ENCODE data around the gene MFSD8.
A peak's percentile ranks its signal among the peaks of the same experiment; 100 is the strongest.
"Not testable (repeated sequence)": the region's sequence is repeated elsewhere in the genome, so short reads cannot be mapped to it uniquely, and the experiment has no call there.

MFSD8 gene

GRCh38 chr4:127905029-127905428 is 59.9 kb downstream of the MFSD8 start:
- ATAC-seq (replicated peaks) (no peak), DNase-seq (no peak)
- Mint-ChIP-seq H3K4me1 (no peaks in the 10 kb centered on the region), H3K4me3 (no peak overlapping the region), H3K36me3 (peaks cover 0 to 15% of the 10 kb centered on the region in 2 donors), H3K27me3 (no peaks in the 10 kb centered on the region), H3K9me3 (peaks cover 5 to 9% of the 10 kb centered on the region in 2 donors), H3K27ac (no peak overlapping the region)

GRCh38 chr4:127899682-127900081 is 65.3 kb downstream of the MFSD8 start:
- ATAC-seq (replicated peaks); H3K4me1 Mint-ChIP-seq; H3K27me3 Mint-ChIP-seq; H3K4me3 Mint-ChIP-seq; H3K9me3 Mint-ChIP-seq; DNase-seq; H3K27ac Mint-ChIP-seq: not testable (repeated sequence)
- peaks cover 8 to 25% of the 10 kb centered on the region in 2 donors for H3K36me3 Mint-ChIP-seq

GRCh38 chr4:127896528-127896927 is 68.4 kb downstream of the MFSD8 start:
- Mint-ChIP-seq H3K27me3 (no peaks in the 10 kb centered on the region), H3K27ac (no peak overlapping the region), H3K36me3 (peaks cover 10 to 25% of the 10 kb centered on the region in 2 donors), H3K4me1 (no peaks in the 10 kb centered on the region), H3K4me3 (no peak overlapping the region), H3K9me3 (no peaks in the 10 kb centered on the region)
- DNase-seq (no peak), ATAC-seq (replicated peaks) (no peak)

GRCh38 chr4:127896069-127896468 is 68.9 kb downstream of the MFSD8 start:
- ATAC-seq (replicated peaks) (no peak), DNase-seq (no peak)
- no peaks in the 10 kb centered on the region for H3K4me1 Mint-ChIP-seq
- no peaks in the 10 kb centered on the region for H3K9me3 Mint-ChIP-seq
- no peak overlapping the region for H3K4me3 Mint-ChIP-seq
- H3K27ac Mint-ChIP-seq: no peak overlapping the region
- H3K27me3 Mint-ChIP-seq: no peaks in the 10 kb centered on the region
- H3K36me3 Mint-ChIP-seq: peaks cover 10 to 25% of the 10 kb centered on the region in 2 donors

GRCh38 chr4:127889903-127890302 is 75.1 kb downstream of the MFSD8 start:
- no peaks in the 10 kb centered on the region for H3K27me3 Mint-ChIP-seq
- no peaks in the 10 kb centered on the region for H3K9me3 Mint-ChIP-seq
- ATAC-seq (replicated peaks) (no peak), DNase-seq (no peak)
- no peaks in the 10 kb centered on the region for H3K4me1 Mint-ChIP-seq
- H3K27ac Mint-ChIP-seq: no peak overlapping the region
- peaks cover 16 to 25% of the 10 kb centered on the region in 2 donors for H3K36me3 Mint-ChIP-seq
- no peak overlapping the region for H3K4me3 Mint-ChIP-seq

GRCh38 chr4:127888559-127888958 is 76.4 kb downstream of the MFSD8 start:
- DNase-seq: no peak
- Mint-ChIP-seq H3K9me3 (no peaks in the 10 kb centered on the region), H3K4me3 (no peak overlapping the region), H3K36me3 (peaks cover 16 to 17% of the 10 kb centered on the region in 2 donors), H3K4me1 (no peaks in the 10 kb centered on the region), H3K27ac (no peak overlapping the region), H3K27me3 (no peaks in the 10 kb centered on the region)
- no peak for ATAC-seq (replicated peaks)

- Mint-ChIP-seq H3K36me3 (peaks cover 12% of the 10 kb centered on the region in 2 donors), H3K9me3 (no peaks in the 10 kb centered on the region)
These were observed 83.5 kb downstream of the MFSD8 start for GRCh38 chr4:127881563-127881864.

GRCh38 chr4:127880763-127881562 is 84.0 kb downstream of the MFSD8 start, which contains the start of gene PLK4:
Gene PLK4 (plus strand): TSS chr4:127880893. CDS start chr4:127881135, 242 bp downstream.
- peak within 1 kb of the TSS; percentile 92 to 97 for H3K4me3 Mint-ChIP-seq
- H3K36me3 Mint-ChIP-seq: peaks cover 7 to 8% of the 10 kb centered on the region in 2 donors
- DNase-seq (peak; percentile 98), ATAC-seq (replicated peaks) (peak; percentile 97 to 98)
- no peaks in the 10 kb centered on the region for H3K27me3 Mint-ChIP-seq
- no peaks in the 10 kb centered on the region for H3K9me3 Mint-ChIP-seq
- H3K27ac Mint-ChIP-seq: peak within 1 kb of the TSS; percentile 98
- peaks cover 5 to 15% of the 10 kb centered on the region in 2 donors for H3K4me1 Mint-ChIP-seq

More at GRCh38 chr4:127881563-127881864, 83.5 kb downstream of the MFSD8 start:
- DNase-seq (no peak), ATAC-seq (replicated peaks) (peak; percentile 14 to 31)
- H3K4me1 Mint-ChIP-seq: peaks cover 5 to 15% of the 10 kb centered on the region in 2 donors
- peak overlapping the region; percentile 92 to 97 for H3K4me3 Mint-ChIP-seq
- peak overlapping the region; percentile 98 for H3K27ac Mint-ChIP-seq
- H3K27me3 Mint-ChIP-seq: no peaks in the 10 kb centered on the region

- DNase-seq (no peak), ATAC-seq (replicated peaks) (no peak)
- H3K4me1 Mint-ChIP-seq: peaks cover 1 to 4% of the 10 kb centered on the region in 2 donors
- H3K27me3 Mint-ChIP-seq: no peaks in the 10 kb centered on the region
- peaks cover 5 to 10% of the 10 kb centered on the region in 2 donors for H3K36me3 Mint-ChIP-seq
- no peak overlapping the region for H3K27ac Mint-ChIP-seq
- no peaks in the 10 kb centered on the region for H3K9me3 Mint-ChIP-seq
- no peak overlapping the region for H3K4me3 Mint-ChIP-seq
These were observed 89.2 kb downstream of the MFSD8 start for GRCh38 chr4:127875791-127876190.

- ATAC-seq (replicated peaks) (no peak), DNase-seq (no peak)
- Mint-ChIP-seq H3K36me3 (peaks cover 4 to 10% of the 10 kb centered on the region in 2 donors), H3K9me3 (no peaks in the 10 kb centered on the region), H3K27me3 (no peaks in the 10 kb centered on the region), H3K4me1 (peaks cover 3 to 7% of the 10 kb centered on the region in 2 donors), H3K27ac (no peak overlapping the region), H3K4me3 (no peak overlapping the region)
These were observed 94.3 kb downstream of the MFSD8 start for GRCh38 chr4:127870688-127871087.

- Mint-ChIP-seq H3K4me3 (no peak overlapping the region), H3K9me3 (no peaks in the 10 kb centered on the region), H3K27me3 (no peaks in the 10 kb centered on the region), H3K4me1 (peaks cover 3 to 7% of the 10 kb centered on the region in 2 donors), H3K36me3 (peaks cover 4 to 8% of the 10 kb centered on the region in 2 donors), H3K27ac (no peak overlapping the region)
- no peak for DNase-seq
- ATAC-seq (replicated peaks): no peak
These were observed 94.7 kb downstream of the MFSD8 start for GRCh38 chr4:127870281-127870680.

- ATAC-seq (replicated peaks) (no peak), DNase-seq (no peak)
- Mint-ChIP-seq H3K4me1 (peaks cover 3 to 7% of the 10 kb centered on the region in 2 donors), H3K27me3 (no peaks in the 10 kb centered on the region), H3K36me3 (peaks cover 4 to 5% of the 10 kb centered on the region in 2 donors), H3K9me3 (peaks cover 0 to 1% of the 10 kb centered on the region in 2 donors), H3K4me3 (no peak overlapping the region), H3K27ac (no peak overlapping the region)
These were observed 96.8 kb downstream of the MFSD8 start for GRCh38 chr4:127868196-127868595.

Data from stimulated activated naive B cell treated with anti-CD40 and anti-IgM and Interleukin-4, amounts not matched to agents 10 μg/mL and 1 μg/mL and 100 μg/mL, for 72 hours (primary cell).